ENCODE data around the gene PAEP.

DNA sequence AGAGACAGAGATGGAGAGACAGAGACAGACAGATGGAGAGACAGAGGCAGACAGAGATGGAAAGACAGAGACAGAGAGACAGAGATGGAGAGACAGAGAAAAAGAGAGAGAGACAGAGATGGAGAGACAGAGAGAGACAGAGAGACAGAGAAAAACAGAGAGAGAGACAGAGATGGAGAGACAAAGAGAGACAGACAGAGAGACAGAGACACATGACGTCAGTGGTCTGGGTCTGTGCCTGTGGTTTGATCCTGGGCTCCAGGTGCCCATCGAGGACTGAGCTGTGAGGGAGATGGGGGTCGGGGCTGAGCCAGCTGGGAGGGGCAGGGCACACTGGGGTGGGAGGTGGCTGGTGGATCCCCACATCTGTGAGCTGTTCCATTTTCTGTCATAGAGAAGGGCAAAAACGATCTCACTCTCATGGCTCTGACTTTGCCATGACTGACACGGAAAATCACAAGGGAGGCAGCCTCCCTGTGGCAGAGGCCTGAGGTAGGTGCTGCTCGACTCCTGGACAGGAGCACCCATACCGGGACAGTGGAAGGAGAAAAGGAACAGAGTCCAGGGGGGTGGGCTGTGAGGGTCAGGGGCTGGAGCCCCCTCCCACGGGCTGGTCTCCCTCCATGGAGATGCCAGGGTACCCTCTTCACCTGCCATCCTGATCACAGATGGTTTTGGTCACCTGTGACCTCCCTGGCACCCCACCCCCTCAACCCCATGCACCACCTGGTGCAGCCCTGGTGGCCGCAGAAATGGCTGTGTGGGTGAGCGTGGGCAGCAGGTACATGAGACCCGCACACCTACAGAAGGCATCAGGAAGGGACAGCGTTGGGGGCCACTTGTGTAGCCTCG lies 49.0 kb downstream of the PAEP start:
- TF ChIP-seq SIN3A (IDR thresholded peaks at IDR 0.05; ENCODE audit: borderline replicate concordance, insufficient read depth, low read length) (no peak), TAF1 (IDR thresholded peaks at IDR 0.05; ENCODE audit: borderline replicate concordance, insufficient read depth, low read length) (no peak), POLR2AphosphoS5 (IDR thresholded peaks at IDR 0.05; ENCODE audit: low read depth, low read length) (no peak)
